ENCODE results near the gene KAT6B.
"Not testable (repeated sequence)": the region's sequence is repeated elsewhere in the genome, so short reads cannot be mapped to it uniquely, and the experiment has no call there.

KAT6B gene

GRCh38 chr10:74826142-74827044, at the start of gene KAT6B:
TSS of gene KAT6B (plus strand) at chr10:74826600. CDS start at chr10:74842858, 16,258 bp downstream.
- peak; percentile 100 for DNase-seq (ENCODE audit: extremely low read depth, low read depth)
- H3K4me3 ChIP-seq (replicated peaks; ENCODE audit: low read depth, low read length), result peak within 1 kb of the TSS; percentile 77
- TF ChIP-seq, protein P1, sequence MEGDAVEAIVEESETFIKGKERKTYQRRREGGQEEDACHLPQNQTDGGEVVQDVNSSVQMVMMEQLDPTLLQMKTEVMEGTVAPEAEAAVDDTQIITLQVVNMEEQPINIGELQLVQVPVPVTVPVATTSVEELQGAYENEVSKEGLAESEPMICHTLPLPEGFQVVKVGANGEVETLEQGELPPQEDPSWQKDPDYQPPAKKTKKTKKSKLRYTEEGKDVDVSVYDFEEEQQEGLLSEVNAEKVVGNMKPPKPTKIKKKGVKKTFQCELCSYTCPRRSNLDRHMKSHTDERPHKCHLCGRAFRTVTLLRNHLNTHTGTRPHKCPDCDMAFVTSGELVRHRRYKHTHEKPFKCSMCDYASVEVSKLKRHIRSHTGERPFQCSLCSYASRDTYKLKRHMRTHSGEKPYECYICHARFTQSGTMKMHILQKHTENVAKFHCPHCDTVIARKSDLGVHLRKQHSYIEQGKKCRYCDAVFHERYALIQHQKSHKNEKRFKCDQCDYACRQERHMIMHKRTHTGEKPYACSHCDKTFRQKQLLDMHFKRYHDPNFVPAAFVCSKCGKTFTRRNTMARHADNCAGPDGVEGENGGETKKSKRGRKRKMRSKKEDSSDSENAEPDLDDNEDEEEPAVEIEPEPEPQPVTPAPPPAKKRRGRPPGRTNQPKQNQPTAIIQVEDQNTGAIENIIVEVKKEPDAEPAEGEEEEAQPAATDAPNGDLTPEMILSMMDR (IDR thresholded peaks at IDR 0.05; ENCODE audit: low read depth, low read length, missing control alignments), result no peak

- H3K4me3 ChIP-seq (replicated peaks; ENCODE audit: low read depth, low read length), result no peak overlapping the region
- no peak for DNase-seq (ENCODE audit: extremely low read depth, low read depth)
- TF ChIP-seq, protein P1 (IDR thresholded peaks at IDR 0.05; ENCODE audit: low read depth, low read length, missing control alignments), result no peak
Observed at GRCh38 chr10:74778436-74779094, 47.8 kb upstream of the KAT6B start.

- DNase-seq (ENCODE audit: extremely low read depth, low read depth); H3K4me3 ChIP-seq (replicated peaks; ENCODE audit: low read depth, low read length): not testable (repeated sequence)
Observed at GRCh38 chr10:74781870-74782269, 44.5 kb upstream of the KAT6B start.

DNA sequence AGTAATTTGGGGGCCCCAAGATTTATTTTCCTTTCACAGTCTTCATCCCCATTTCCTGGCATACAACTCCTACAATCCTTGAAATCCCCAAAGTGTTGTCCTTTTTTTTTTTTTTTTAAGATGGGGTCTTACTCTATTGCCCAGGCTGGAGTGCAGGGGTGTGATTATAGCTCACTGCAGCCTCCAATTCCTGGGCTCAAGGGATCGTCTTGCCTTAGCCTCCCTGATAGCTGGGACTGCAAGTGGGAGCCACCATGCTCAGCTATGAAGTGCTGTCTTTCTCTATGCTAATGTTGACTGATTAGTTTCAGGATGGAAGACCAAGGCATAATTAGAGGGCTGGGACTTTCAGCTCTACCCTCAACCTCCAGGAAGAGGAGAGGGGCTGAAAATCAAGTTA, 41.9 kb upstream of the KAT6B start:
- TF ChIP-seq, protein P1 (IDR thresholded peaks at IDR 0.05; ENCODE audit: low read depth, low read length, missing control alignments), result no peak
- no peak for DNase-seq (ENCODE audit: extremely low read depth, low read depth)
- H3K4me3 ChIP-seq (replicated peaks; ENCODE audit: low read depth, low read length), result no peak overlapping the region

DNA sequence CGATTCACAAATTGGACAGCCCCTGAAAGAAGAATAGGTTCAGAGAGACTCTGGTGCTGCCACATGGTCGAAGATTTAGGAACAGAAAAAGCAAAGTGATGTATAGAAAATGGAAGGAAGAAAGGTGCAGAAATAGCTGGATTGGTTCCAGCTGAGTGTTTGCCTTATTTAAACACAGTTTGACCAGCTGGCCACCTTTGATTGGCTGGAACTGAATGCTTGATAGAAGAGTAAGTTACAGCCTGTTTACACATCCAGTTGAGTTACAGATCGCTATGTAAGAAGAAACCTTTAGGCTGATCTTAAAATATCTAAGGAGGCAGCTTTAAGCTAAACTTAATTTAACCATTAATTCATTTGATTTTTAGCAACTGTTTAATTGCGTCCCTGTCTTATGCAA, 40.3 kb upstream of the KAT6B start:
- no peak overlapping the region for H3K4me3 ChIP-seq (replicated peaks; ENCODE audit: low read depth, low read length)
- DNase-seq (ENCODE audit: extremely low read depth, low read depth), result no peak
- TF ChIP-seq, protein P1 (IDR thresholded peaks at IDR 0.05; ENCODE audit: low read depth, low read length, missing control alignments), result no peak

GRCh38 chr10:74787457-74787856, 38.9 kb upstream of the KAT6B start:
- TF ChIP-seq, protein P1 (IDR thresholded peaks at IDR 0.05; ENCODE audit: low read depth, low read length, missing control alignments), result no peak
- no peak overlapping the region for H3K4me3 ChIP-seq (replicated peaks; ENCODE audit: low read depth, low read length)
- no peak for DNase-seq (ENCODE audit: extremely low read depth, low read depth)

GRCh38 chr10:74791979-74792378, 34.4 kb upstream of the KAT6B start:
- DNase-seq (ENCODE audit: extremely low read depth, low read depth); H3K4me3 ChIP-seq (replicated peaks; ENCODE audit: low read depth, low read length): not testable (repeated sequence)
